ENCODE data around the gene IL34. TPM values are rescaled to one million over a fixed set of nuclear protein-coding genes. Genes with fewer than 3 reads are reported as not detected.
A peak's percentile ranks its signal among the peaks of the same experiment; 100 is the strongest.

IL34 gene
- total RNA-seq, 1 experiment from 2014 or later = 0.75 TPM

DNA sequence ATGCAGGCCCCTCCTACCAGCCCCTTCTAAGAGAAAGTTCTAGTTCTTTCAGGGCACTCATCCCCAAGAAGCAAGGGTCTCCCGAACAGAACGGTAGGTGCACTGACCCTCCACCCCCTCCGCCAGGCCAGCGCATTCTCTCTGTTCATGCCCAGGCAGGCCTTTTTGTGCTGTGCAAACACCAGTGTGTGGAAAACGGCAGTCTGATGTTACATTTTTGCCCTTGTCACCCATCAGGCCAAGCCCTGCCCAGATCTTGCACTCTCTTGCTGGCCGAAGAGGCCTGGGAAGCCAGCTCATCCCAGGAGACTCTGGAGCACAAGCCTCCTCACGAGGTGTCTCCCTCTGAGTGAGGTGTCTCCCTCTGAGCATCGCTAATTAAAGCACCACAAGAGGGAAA is 55.6 kb downstream of the IL34 start:
- Histone ChIP-seq H3K9me3 (replicated peaks) (no peaks in the 10 kb centered on the region), H3K4me1 (peaks cover 72% of the 10 kb centered on the region), H3K27ac (peak overlapping the region; percentile 97), H3K36me3 (no peaks in the 10 kb centered on the region), H3K27me3 (no peaks in the 10 kb centered on the region), H3K4me3 (no peak overlapping the region)
- no peak for DNase-seq

DNA sequence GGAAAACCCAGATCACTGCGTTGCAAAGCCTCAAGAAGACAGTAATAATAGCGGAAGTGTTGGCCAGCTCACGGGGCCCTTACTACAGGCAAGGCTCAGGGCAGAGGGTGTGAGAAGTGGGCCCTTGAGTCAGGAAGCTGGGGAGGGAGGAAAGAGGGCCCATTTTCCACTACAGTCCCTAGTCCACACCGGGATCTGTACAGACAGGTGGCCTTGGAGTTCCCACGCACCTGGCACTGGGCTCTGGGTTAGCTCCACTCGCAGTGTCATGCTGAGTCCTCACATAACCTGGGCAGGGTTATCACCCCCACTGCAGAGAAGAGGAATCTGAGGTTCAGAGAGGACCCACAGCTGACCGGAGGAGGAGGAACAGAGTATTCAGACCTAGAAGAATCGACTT is 56.3 kb downstream of the IL34 start:
- H3K36me3 ChIP-seq = no peaks in the 10 kb centered on the region
- H3K9me3 ChIP-seq (replicated peaks) = no peaks in the 10 kb centered on the region
- H3K27me3 ChIP-seq = no peaks in the 10 kb centered on the region
- DNase-seq = no peak
- H3K4me1 ChIP-seq = peaks cover 70% of the 10 kb centered on the region
- H3K4me3 ChIP-seq = no peak overlapping the region
- H3K27ac ChIP-seq = peak overlapping the region; percentile 72

DNA sequence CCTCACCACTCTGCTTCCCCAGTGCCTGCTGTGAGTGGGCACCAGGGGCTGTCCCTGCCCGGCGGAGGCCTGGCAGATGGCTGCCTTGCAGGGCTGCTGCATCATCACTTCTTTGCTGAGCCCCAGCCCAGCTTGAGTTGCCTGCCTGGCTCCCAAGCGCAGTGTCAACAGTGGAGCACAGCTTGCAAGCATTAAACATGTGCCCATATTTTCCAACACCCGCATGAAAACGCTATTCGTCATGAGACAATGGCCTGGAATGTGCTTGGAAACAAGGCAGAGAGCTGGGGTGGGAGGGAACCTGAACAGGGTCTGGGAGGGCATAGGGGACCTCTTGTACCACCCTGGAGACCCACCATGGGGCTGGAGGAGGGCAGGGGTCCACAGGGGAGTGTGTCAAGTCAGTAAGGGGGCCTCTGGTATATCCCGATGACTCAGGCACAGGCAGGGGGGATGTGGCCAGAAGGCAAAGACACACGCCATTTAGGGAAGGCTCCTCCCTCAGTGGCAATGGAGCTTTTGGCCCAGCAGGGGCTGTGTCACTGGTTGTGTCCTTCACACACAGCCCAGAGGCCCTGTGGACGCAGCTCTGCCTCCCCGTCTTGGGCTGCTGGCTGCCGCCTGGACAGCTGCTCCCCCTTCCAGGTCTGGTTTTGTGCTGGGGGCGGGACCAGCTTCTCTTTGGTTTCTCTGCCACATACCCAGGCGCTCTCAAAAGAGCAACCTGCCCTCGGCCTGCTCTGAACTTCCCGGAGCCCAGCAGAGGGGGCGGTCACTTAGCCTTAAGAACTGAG is 56.9 kb downstream of the IL34 start:
- peak; percentile 87 to 88 for DNase-seq
- peaks cover 68% of the 10 kb centered on the region for H3K4me1 ChIP-seq
- no peak overlapping the region for H3K4me3 ChIP-seq
- no peaks in the 10 kb centered on the region for H3K27me3 ChIP-seq
- no peaks in the 10 kb centered on the region for H3K9me3 ChIP-seq (replicated peaks)
- H3K27ac ChIP-seq = peak overlapping the region; percentile 72
- no peaks in the 10 kb centered on the region for H3K36me3 ChIP-seq

DNA sequence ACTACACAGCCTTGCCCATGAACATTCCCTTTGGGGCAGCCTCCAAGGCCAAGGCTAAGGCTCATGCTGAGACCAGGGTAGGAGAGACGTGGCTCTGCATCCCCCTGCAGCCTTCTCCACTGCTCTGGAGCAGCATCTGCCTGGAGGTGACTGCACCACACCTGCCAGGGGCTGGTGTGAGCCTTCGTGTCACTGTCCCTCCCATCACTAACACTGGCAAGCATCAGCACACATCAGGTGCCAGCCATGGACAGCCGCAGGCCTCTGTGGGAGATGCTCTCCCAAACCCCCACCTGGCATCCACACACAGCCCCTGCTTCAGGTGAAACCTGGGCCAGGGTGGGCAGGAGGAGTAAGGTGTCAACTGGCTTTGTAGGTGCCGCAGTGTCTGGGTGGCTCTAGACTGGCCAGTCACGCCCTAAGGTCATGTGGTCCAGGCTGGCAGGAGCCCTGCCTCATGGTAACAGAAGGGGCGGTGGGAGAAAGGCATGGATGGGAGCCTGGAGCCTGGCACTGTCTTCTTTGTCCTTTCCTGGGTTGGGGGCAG is 57.5 kb downstream of the IL34 start:
- Histone ChIP-seq H3K36me3 (no peaks in the 10 kb centered on the region), H3K4me3 (no peak overlapping the region), H3K27ac (no peak overlapping the region; the same call in 1 of the 2 replicates), H3K4me1 (peaks cover 68% of the 10 kb centered on the region), H3K27me3 (no peaks in the 10 kb centered on the region), H3K9me3 (replicated peaks) (no peaks in the 10 kb centered on the region)
- DNase-seq = no peak

DNA sequence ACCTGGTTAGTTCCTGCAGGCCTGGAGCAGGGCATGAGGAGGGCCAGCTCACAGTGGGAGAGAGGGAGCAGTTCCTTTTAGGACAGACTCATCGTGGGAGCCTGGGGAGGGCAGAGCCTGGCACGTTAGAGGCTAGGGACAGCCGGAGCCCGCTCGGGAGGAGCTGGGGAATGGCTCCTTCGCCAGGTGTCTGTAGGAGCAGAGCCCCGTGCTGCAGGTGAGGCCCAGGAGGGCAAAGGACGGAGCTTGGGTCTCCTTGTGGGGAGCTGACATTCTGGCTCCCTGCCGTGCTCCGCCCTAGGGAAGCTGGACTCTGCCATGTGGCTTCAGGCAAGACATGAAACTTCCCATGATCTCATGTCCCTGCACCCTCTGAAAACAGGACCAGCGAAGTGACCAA is 58.2 kb downstream of the IL34 start:
- no peaks in the 10 kb centered on the region for H3K27me3 ChIP-seq
- no peak overlapping the region for H3K27ac ChIP-seq
- H3K9me3 ChIP-seq (replicated peaks) = no peaks in the 10 kb centered on the region
- H3K4me1 ChIP-seq = peaks cover 65% of the 10 kb centered on the region
- H3K36me3 ChIP-seq = no peaks in the 10 kb centered on the region
- no peak for DNase-seq
- no peak overlapping the region for H3K4me3 ChIP-seq

DNA sequence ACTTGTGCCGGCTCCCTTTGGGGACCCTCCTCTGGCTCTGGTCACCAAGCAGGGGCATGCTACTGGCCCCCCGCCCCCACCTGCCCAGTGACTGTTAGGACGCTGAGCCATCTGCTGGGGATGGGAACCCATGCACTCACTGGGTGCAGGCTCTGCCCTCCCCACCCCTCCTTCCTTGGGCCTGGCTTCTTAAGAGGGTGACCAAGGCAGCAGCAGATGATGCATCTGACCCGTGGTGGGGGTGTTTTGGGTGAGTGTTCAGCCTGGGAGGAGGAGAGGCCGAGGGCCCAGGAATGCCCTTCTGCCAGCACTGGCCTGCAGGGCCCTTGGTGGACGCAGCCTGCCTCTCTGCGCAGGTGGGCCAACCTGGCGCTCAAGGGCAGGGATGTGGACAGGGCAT is 58.7 kb downstream of the IL34 start:
- Histone ChIP-seq H3K27ac (no peak overlapping the region), H3K4me3 (no peak overlapping the region), H3K27me3 (no peaks in the 10 kb centered on the region), H3K4me1 (peaks cover 60% of the 10 kb centered on the region), H3K9me3 (replicated peaks) (no peaks in the 10 kb centered on the region), H3K36me3 (no peaks in the 10 kb centered on the region)
- DNase-seq = no peak

DNA sequence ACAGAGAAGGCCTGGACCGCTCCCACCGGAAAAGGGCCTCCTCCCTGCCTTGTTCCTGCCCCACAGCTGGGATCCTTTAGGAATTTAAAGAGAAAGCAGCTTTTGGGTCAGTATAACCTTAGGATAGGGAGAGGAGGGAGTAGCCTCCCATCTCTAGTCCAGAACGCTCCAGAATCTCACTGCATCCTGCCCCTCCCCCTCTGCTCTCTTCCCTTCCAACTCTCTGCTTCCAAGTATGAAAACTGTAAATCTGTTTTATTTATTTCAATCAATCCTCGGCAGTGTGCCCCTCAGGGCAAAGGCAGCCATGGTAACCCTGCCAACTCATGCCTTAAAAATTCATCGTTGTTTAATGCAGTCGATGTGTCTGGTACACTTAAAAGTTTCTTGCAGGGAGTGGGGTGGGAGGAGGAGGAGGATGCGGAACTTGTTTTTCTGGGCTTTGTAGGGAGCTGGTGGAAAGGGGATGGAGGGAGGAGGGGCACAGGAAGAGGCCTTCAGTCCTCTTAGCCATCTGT is 60.6 kb downstream of the IL34 start:
- no peaks in the 10 kb centered on the region for H3K36me3 ChIP-seq
- no peak overlapping the region for H3K27ac ChIP-seq
- no peaks in the 10 kb centered on the region for H3K27me3 ChIP-seq
- H3K9me3 ChIP-seq (replicated peaks) = no peaks in the 10 kb centered on the region
- peaks cover 41% of the 10 kb centered on the region for H3K4me1 ChIP-seq
- DNase-seq = no peak
- no peak overlapping the region for H3K4me3 ChIP-seq

DNA sequence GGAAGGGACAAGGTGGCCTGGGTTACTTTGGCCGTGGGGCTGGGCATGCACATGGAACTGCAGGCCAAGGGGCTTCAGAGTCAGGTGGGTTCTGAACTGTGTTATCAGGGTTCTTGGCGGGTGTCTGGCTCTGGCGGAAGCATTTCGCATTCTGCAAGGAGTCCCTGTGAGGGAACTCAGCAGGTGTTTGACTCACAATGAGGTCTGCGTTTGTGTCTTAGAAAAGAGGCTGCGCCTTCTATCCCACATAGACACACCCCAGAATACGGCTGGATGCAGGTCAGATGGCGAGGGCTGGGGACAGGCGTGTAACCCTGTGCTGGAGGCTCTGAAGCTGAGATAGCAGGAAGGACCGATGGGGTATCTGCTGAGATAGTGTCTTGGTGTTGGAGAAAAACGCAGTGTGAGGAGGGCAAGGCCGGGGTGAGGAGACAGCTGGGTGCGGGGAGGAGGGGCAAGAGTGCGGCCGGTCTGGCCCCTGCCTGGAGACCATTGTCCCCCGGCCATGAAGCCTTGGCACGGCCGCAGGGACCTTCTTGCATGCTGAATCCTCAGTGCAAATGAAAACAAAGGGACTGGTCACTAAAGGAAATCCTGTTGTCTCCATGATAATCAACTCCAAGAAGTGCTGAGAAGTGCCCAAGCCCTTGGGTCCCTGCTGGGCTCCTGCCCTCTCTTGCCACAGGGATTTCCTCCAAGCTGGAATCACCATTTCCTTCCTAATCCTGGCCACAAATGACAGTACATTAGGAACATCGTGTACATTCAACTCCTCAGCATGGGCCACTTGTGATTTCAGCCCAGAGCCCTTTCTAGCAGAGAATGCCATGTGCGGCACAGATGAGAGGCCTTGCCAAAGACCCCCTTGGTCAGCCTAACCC is 62.2 kb downstream of the IL34 start:
- peak in 1 of 2 experiments; percentile 27 for DNase-seq
- Histone ChIP-seq H3K4me3 (no peak overlapping the region), H3K36me3 (no peaks in the 10 kb centered on the region), H3K4me1 (peaks cover 32% of the 10 kb centered on the region), H3K27me3 (no peaks in the 10 kb centered on the region), H3K9me3 (replicated peaks) (no peaks in the 10 kb centered on the region), H3K27ac (no peak overlapping the region)

DNA sequence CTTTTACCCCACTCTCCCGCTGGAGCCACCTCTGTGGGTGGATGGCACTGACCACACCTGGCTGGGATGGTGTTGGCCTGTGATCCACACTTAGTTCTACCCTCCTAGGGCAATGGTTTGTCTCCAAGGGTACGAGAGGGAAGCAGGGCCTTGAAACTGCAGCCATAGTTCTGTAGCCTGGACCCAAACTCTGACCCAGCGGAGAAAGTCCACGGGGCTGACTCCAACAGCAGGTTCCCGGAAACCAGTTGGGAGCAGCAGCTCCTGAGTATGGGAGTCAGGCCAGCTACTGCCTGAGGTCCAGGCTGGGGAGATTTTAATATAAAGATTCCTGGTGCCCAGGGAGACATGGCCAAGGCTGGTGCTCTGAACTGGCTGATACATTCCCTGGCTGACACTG is 63.1 kb downstream of the IL34 start:
- peaks cover 32% of the 10 kb centered on the region for H3K4me1 ChIP-seq

DNA sequence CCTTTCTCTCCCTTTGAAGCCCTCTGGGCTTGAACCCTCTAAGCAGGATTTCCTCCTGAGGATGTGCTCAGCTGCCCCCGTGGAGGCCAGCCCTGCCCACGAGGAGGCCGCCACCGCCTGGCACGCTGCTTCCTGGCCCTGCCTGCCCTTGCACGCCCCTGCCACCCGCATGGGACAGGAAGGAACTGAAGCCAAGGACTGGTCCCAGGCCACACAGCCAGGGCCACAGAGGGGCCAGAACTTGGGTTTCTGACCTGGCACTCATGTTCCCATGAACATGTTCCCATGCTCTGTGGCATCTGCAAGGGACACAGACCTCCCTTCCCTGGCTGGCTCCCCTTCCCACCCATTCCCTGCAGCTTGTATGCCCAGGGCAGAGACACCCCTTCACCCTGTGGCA is 63.6 kb downstream of the IL34 start:
- no peak overlapping the region for H3K27ac ChIP-seq
- H3K4me3 ChIP-seq = no peak overlapping the region
- DNase-seq = no peak
- H3K4me1 ChIP-seq = peaks cover 33% of the 10 kb centered on the region
- no peaks in the 10 kb centered on the region for H3K36me3 ChIP-seq
- no peaks in the 10 kb centered on the region for H3K27me3 ChIP-seq
- H3K9me3 ChIP-seq (replicated peaks) = no peaks in the 10 kb centered on the region

More for the DNA sequence above, 63.1 kb downstream of the IL34 start:
- DNase-seq = no peak
- Histone ChIP-seq H3K27ac (no peak overlapping the region), H3K4me3 (no peak overlapping the region), H3K27me3 (no peaks in the 10 kb centered on the region), H3K9me3 (replicated peaks) (no peaks in the 10 kb centered on the region), H3K36me3 (no peaks in the 10 kb centered on the region)

Other genes with a start within 250 kb of the IL34 start
- gene ST3GAL2, start 207.5 kb upstream of the IL34 start, total RNA-seq (2014; rRNA removed; shearing (Covaris generic)) = 13.6 TPM in 2 replicates
- gene FCSK, start 192.0 kb upstream of the IL34 start, total RNA-seq (2014; rRNA removed; shearing (Covaris generic)) = 1.6 and 1.9 TPM in 2 replicates
- 25.4 and 26.4 TPM in 2 replicates for gene COG4, start 123.0 kb upstream of the IL34 start, total RNA-seq (2014; rRNA removed; shearing (Covaris generic))
- gene SF3B3, start 122.7 kb upstream of the IL34 start, total RNA-seq (2014; rRNA removed; shearing (Covaris generic)) = 270 and 318 TPM in 2 replicates
- gene MTSS2, start 39.5 kb downstream of the IL34 start, total RNA-seq (2014; rRNA removed; shearing (Covaris generic)) = 24.6 and 27.4 TPM in 2 replicates
- gene VAC14, start 154.6 kb downstream of the IL34 start, total RNA-seq (2014; rRNA removed; shearing (Covaris generic)) = 21.3 and 24.4 TPM in 2 replicates